ENCODE results near the gene ABI1.
A peak's percentile ranks its signal among the peaks of the same experiment; 100 is the strongest.

Gene ABI1

GRCh38 chr10:26821699-26822570 is 38.8 kb downstream of the ABI1 start:
- Histone ChIP-seq H3K79me2 (ENCODE audit: low read length) (peaks cover 98% of the 10 kb centered on the region), H3K27me3 (replicated peaks; ENCODE audit: insufficient read depth, low read length) (no peaks in the 10 kb centered on the region)

GRCh38 chr10:26815500-26815899 is 45.3 kb downstream of the ABI1 start:
- no peak overlapping the region for H3K27ac ChIP-seq (ENCODE audit: low read length)
- no peak overlapping the region for H2AFZ ChIP-seq (ENCODE audit: low read length)
- H3F3A ChIP-seq (ENCODE audit: insufficient read depth, low read length) = no peaks in the 10 kb centered on the region
- H3K27me3 ChIP-seq (replicated peaks; ENCODE audit: insufficient read depth, low read length) = no peaks in the 10 kb centered on the region
- H3K4me3 ChIP-seq (ENCODE audit: low read length) = no peak overlapping the region
- H3K9ac ChIP-seq (ENCODE audit: low read length) = no peak overlapping the region
- H3K9me3 ChIP-seq (replicated peaks; ENCODE audit: insufficient read depth, low read length) = no peaks in the 10 kb centered on the region
- no peaks in the 10 kb centered on the region; the same call in 1 of the 2 replicates for H3K4me1 ChIP-seq (ENCODE audit: low read length)
- TF ChIP-seq EZH2 (optimal IDR thresholded peaks at IDR 0.05; ENCODE audit: low read depth, low read length) = no peak
- TF ChIP-seq EZH2phosphoT487 (IDR thresholded peaks at IDR 0.05; ENCODE audit: low read length) = no peak
- TF ChIP-seq, protein P1, sequence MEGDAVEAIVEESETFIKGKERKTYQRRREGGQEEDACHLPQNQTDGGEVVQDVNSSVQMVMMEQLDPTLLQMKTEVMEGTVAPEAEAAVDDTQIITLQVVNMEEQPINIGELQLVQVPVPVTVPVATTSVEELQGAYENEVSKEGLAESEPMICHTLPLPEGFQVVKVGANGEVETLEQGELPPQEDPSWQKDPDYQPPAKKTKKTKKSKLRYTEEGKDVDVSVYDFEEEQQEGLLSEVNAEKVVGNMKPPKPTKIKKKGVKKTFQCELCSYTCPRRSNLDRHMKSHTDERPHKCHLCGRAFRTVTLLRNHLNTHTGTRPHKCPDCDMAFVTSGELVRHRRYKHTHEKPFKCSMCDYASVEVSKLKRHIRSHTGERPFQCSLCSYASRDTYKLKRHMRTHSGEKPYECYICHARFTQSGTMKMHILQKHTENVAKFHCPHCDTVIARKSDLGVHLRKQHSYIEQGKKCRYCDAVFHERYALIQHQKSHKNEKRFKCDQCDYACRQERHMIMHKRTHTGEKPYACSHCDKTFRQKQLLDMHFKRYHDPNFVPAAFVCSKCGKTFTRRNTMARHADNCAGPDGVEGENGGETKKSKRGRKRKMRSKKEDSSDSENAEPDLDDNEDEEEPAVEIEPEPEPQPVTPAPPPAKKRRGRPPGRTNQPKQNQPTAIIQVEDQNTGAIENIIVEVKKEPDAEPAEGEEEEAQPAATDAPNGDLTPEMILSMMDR (IDR thresholded peaks at IDR 0.05; ENCODE audit: low read length) = no peak
- no peak overlapping the region for H3K4me2 ChIP-seq (ENCODE audit: low read depth, low read length)
- DNase-seq = no peak
- H3K79me2 ChIP-seq (ENCODE audit: low read length) = peaks cover 100% of the 10 kb centered on the region
- no peaks in the 10 kb centered on the region for H3K9me2 ChIP-seq (replicated peaks; ENCODE audit: insufficient read depth, low read length)
- H4K20me1 ChIP-seq (ENCODE audit: insufficient read depth, low read length) = no peaks in the 10 kb centered on the region
- H3K36me3 ChIP-seq (replicated peaks; ENCODE audit: insufficient read depth, low read length) = no peaks in the 10 kb centered on the region

More at GRCh38 chr10:26821699-26822570, 38.8 kb downstream of the ABI1 start:
- H2AFZ ChIP-seq (ENCODE audit: low read length) = no peak overlapping the region
- H3K27ac ChIP-seq (ENCODE audit: low read length) = peak overlapping the region; percentile 54; the same call in 1 of the 2 replicates
- H3K4me3 ChIP-seq (ENCODE audit: low read length) = no peak overlapping the region
- H3K9me3 ChIP-seq (replicated peaks; ENCODE audit: insufficient read depth, low read length) = no peaks in the 10 kb centered on the region
- peaks cover 17% of the 10 kb centered on the region for H3F3A ChIP-seq (ENCODE audit: insufficient read depth, low read length)
- peak overlapping the region; percentile 28 for H3K4me2 ChIP-seq (ENCODE audit: low read depth, low read length)
- no peaks in the 10 kb centered on the region for H4K20me1 ChIP-seq (ENCODE audit: insufficient read depth, low read length)
- TF ChIP-seq EZH2 (optimal IDR thresholded peaks at IDR 0.05; ENCODE audit: low read depth, low read length) (no peak), EZH2phosphoT487 (IDR thresholded peaks at IDR 0.05; ENCODE audit: low read length) (no peak)
- TF ChIP-seq, protein P1 (IDR thresholded peaks at IDR 0.05; ENCODE audit: low read length) = no peak
- no peak overlapping the region for H3K9ac ChIP-seq (ENCODE audit: low read length)
- no peaks in the 10 kb centered on the region; the same call in 1 of the 2 replicates for H3K36me3 ChIP-seq (replicated peaks; ENCODE audit: insufficient read depth, low read length)
- peaks cover 22% of the 10 kb centered on the region for H3K4me1 ChIP-seq (ENCODE audit: low read length)
- peak; percentile 57 for DNase-seq
- no peaks in the 10 kb centered on the region for H3K9me2 ChIP-seq (replicated peaks; ENCODE audit: insufficient read depth, low read length)

- Histone ChIP-seq H3K9ac (ENCODE audit: low read length) (no peak overlapping the region), H3F3A (ENCODE audit: insufficient read depth, low read length) (no peaks in the 10 kb centered on the region), H2AFZ (ENCODE audit: low read length) (no peak overlapping the region), H3K4me3 (ENCODE audit: low read length) (no peak overlapping the region), H3K79me2 (ENCODE audit: low read length) (peaks cover 99% of the 10 kb centered on the region), H3K4me2 (ENCODE audit: low read depth, low read length) (no peak overlapping the region), H3K9me3 (replicated peaks; ENCODE audit: insufficient read depth, low read length) (no peaks in the 10 kb centered on the region), H3K27ac (ENCODE audit: low read length) (no peak overlapping the region), H3K4me1 (ENCODE audit: low read length) (peaks cover 13% of the 10 kb centered on the region), H4K20me1 (ENCODE audit: insufficient read depth, low read length) (no peaks in the 10 kb centered on the region), H3K27me3 (replicated peaks; ENCODE audit: insufficient read depth, low read length) (no peaks in the 10 kb centered on the region), H3K36me3 (replicated peaks; ENCODE audit: insufficient read depth, low read length) (no peaks in the 10 kb centered on the region), H3K9me2 (replicated peaks; ENCODE audit: insufficient read depth, low read length) (no peaks in the 10 kb centered on the region)
- no peak for DNase-seq
- TF ChIP-seq, protein P1 (IDR thresholded peaks at IDR 0.05; ENCODE audit: low read length) = no peak
- TF ChIP-seq EZH2phosphoT487 (IDR thresholded peaks at IDR 0.05; ENCODE audit: low read length) = no peak
- TF ChIP-seq EZH2 (optimal IDR thresholded peaks at IDR 0.05; ENCODE audit: low read depth, low read length) = no peak
These were observed 50.2 kb downstream of the ABI1 start for GRCh38 chr10:26810435-26811026.
